ENCODE data around the gene PODNL1.
"Not testable (repeated sequence)": the region's sequence is repeated elsewhere in the genome, so short reads cannot be mapped to it uniquely, and the experiment has no call there.

Gene PODNL1

DNA sequence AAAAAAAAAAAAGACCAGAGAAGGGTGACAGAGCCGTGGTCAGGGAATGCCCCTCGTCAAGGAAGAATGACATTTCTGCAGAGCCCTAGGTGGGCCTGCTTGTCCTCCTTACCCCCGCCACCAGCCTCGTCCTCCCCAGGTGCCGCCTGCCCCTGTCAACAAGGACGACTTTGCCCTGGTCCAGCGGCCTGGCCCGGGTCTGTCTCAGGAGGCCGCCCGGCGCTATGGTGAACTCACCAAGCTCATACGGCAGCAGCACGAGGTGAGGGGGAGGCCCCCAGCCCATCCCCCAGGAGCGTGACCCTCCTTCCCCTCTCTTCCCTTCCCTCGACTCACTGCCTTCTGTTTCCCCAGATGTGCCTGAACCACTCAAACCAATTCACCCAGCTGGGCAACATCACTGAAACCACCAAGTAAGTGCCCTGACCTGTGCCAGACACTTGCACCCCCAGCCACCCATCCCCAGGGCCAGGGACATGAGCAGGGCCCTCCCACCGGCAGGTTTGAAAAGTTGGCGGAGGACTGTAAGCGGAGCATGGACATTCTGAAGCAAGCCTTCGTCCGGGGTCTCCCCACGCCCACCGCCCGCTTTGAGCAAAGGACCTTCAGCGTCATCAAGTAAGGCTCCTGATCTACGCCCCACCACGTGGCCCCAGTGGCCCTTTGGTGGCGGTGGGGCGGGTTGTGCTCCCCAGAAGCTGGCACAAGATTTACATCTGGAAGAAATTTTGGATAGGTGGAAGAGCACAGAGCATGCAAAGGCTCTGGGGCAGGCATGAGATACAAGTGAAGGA lies 14.8 kb downstream of the PODNL1 start:
- no peak for DNase-seq

DNA sequence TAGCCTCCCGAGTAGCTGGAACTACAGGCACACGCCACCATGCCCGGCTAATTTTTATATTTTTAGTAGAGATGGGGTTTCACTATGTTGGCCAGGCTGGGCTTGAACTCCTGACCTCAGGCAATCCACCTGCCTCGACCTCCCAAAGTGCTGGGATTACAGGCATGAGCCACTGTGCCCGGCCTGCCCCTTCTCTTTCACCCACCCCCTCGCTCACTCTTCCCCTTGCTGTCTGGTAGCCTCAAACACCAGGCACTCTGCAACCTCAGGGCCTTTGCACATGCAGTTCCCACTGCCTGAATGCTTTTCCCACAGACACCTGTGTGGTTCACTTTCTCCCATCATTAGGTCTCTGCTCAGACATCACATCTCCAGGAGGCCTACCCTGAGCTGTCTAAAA lies 16.1 kb downstream of the PODNL1 start:
- not testable (repeated sequence) for DNase-seq

DNA sequence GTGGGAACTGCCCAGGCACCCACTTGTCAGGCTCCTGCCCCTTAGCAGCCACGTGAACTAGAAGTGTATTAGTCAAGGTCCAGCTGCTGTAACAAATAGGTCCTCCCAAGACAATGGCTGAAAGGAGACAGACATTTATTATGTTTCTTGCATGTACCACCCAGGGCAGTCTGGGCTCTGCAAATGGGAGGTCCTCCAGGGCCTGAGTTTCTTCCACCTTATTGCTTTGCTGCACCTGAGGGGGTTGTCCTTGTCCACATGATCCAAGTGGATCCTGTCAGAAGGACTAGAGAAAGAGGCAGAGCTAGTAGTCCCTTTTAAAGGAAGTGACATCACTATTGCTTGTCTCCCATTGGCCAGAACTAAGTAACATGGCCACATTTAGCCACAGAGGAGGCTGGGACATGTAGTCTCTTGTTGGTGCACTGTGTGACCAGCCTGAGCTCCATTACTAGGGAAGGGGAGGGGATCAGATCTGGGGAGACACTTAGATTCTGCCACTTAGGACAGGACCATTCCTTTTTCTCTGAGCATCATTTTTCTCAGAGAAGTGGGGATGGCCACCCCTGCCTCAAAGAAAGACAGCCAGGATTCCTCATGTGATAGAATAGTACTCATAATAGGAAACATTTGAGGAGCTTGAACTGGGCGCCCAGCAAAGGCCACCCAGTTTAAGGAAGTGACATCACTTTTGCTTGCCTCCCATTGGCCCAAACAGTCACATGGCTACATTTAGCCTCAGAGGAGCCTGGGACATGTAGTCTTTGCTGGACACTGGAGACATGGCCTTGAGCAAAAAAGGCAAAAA lies 17.1 kb downstream of the PODNL1 start:
- DNase-seq: no peak

DNA sequence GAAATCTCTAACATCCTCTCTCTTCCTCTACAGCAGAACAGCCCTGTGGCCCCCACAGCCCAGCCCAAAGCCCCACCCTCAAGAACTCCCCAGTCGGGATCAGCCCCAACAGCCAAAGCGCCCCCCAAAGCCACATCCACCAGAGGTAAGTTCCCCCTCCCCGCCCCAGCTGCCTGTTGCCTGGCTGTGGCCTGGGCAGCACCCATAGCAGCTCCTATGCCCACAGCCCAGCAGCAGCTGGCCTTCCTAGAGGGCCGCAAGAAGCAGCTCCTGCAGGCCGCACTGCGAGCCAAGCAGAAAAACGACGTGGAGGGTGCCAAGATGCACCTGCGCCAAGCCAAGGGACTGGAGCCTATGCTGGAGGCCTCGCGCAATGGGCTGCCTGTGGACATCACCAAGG lies 17.7 kb downstream of the PODNL1 start:
- no peak for DNase-seq

DNA sequence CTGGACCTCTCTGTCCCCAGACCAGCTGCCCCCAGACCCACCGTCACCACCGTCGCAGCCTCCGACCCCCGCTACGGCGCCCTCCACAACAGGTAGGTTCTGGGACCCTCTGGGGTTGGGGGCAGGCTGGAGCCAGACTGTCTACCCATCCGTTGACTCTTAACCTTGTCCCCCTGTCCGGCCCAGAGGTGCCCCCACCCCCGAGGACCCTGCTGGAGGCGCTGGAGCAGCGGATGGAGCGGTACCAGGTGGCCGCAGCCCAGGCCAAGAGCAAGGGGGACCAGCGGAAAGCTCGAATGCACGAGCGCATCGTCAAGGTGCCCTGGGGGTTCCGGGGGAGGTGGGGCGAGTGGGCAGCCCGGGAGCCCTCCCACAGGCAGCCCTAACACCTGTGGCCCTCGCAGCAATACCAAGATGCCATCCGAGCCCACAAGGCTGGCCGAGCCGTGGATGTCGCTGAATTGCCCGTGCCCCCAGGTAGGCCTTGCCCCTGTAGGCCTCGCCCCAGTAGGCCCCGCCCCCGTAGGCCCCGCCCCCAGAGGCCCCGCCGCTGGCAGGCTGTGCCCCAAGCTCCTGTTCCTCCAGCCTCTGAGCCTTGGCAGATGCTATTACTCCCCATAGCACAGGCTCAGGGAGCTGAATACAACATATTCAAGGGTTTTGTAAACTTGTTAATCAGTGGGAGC lies 19.3 kb downstream of the PODNL1 start:
- no peak for DNase-seq

DNA sequence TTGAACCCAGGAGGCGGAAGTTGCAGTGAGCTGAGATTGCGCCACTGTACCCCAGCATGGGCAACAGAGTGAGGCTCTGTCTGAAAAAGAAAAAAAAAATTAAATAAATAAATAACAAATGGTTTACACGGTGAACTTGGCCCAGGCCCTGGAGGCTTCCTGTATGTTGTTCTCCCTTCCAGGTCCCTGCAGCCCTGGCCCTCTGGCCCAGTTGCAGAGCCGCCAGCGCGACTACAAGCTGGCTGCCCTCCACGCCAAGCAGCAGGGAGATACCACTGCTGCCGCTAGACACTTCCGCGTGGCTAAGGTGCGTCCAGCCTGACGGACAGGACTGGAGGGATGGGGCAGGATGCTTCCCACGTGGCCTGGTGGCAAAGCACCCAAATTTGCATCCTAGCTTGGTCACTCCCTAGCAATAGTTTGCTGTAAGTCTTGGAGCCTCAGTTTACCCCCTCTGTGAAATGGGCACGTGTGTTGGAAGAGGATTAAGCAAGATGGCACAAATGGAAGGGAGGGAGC lies 20.3 kb downstream of the PODNL1 start:
- DNase-seq: no peak

DNA sequence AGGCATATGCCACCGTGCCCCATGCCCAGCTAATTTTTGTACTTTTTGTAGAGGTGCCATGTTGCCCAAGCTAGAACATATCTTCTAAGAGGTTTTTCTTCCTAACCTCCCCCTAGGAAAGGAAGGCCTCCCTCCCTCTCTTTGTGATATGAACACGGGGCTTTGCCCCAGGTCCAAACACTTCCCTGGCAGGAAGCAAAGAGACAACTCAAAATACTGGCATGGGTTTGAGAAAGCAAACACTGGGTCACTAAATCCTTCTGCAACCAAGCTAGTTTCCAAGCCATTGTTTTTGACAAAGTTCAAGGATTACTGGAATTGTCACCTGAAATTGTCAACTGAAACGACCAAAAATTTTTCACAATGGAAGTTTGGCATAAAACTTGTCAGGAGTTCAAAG lies 23.4 kb downstream of the PODNL1 start:
- DNase-seq: no peak

DNA sequence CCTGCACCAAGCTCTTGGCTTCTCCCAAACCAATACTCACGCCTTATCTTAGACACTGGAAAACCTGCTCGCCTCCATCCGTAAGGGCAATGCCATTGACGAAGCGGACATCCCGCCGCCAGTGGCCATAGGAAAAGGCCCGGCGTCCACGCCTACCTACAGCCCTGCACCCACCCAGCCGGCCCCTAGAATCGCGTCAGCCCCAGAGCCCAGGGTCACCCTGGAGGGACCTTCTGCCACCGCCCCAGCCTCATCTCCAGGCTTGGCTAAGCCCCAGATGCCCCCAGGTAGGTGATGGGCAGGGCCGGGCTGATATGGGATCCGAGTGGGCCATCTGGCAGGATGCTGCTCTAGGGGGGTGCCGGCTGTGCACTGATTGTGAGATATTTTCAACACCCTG lies 24.9 kb downstream of the PODNL1 start:
- no peak for DNase-seq

DNA sequence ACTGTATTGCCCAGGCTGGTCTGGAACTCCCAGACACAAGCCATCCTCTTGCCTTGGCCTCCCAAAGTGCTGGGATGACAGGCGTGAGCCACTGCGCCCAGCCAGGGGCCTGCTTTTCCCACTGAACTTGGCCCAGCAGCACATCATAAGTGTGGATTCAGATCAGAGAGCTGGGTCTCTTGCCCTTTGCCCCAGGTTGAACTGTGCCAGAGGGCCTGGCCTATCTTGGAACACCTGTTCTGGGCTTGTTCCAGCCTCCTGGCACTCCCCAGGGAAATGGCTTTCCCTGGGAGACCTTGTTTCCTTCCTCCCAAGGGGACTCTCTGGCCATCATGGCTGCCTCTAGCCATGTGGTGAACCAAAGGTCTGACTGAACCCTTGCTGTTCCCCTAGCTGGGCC lies 28.8 kb downstream of the PODNL1 start:
- no peak for DNase-seq

DNA sequence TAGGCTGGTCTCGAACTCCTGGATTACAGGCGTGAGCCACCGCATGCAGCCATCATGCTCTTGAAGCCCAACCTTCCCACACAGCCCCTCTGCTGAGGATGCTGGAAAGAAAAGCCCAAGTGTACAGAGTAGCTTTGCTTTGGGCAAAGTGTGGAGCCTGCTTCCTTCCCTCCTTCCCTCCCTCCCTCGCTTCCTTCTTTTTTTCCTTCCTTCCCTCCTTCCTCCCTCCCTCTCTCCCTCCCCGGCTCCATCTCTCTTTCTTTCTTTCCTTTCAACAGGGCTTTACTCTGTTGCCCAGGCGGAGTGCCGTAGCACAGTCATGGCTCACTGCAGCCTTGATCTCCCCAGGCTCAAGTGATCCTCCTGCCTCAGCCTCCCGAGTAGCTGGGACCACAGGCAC lies 29.5 kb downstream of the PODNL1 start:
- DNase-seq: no peak

DNA sequence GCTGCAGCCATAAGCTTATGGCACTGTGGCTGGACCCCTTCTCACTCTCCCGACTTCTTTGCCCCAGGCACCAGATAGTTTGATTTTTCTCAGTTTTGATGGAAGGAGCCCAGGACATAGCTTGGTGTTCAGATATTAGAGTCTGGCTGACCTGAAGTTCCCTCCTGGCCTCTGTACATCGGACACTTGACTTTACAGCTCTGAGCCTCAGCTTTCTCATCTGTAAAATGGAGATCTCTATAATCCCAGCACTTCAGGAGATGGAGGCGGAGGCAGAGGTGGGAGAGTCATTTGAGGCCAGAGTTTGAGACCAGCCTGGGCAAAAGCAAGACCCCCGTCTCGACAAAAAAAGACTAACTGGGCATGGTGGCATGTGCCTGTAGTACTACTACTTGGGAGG lies 31.3 kb downstream of the PODNL1 start:
- DNase-seq: no peak

DNA sequence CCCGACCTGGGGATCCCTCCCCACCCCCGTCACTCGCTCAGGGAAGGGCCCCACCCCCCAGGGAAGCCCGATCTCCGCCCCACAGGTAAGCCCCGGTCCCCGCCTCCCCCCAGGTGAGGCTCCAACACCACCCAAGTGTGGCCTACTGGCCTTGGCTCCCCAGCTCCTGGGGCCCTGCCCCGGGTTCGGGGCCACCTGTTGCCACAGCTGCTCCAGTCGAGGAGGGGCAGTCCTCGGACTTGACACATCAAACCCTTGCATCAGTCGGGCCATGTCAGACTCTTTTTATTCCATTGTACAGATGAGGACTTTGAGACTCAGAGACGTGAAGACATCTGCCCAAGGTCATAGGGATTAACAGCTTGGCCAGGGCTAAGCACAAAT lies 31.7 kb downstream of the PODNL1 start:
- DNase-seq: no peak

DNA sequence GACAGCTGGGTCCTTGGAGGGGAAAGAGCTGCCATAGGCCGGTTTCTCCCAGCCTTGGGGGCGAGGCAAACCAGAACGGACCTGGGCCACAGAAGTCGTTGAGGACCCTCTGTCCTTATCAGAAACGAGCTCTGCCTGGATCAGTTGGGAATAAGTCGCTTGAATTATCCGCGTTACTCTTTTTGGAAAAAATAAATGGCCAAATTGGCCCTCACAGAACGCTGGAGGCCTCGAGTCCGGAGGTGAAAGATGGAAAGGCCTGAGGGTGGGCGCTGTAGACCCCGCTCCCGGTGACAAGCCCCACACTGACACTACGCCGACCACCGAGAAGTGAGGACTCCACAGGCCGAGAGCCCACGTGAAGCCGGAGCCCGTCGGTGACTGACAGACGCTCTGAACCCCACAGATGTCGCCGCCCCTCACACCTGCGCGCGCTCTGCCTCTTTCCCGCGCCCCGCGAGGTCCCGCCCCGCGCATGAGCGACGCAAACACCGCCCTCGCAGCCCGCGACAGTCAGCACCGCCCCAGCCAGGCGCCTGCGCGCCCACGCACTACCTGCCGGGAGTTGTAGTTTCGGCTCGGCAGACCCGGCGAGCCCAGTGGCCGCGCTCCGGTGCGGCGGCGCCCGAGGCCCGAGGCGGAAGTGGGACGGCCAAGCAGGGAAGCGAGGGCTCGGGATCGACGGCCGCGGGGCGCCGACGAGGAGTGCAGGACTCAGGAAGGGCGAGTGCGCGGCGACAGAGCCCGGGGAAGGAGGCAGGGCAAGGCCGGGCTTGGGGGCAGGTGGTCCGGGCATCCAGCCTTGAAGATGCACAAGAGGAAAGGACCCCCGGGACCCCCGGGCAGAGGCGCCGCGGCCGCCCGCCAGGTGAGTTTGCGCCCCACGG lies 32.3 kb downstream of the PODNL1 start, which contains the start of the genes BRME1 and CC2D1A:
BRME1 (minus strand) TSS at position 484 of the 887 bp plus-strand sequence. CDS start 1,225 bp downstream, outside the sequence.
CC2D1A (plus strand) TSS at position 568 of the 887 bp plus-strand sequence; CDS start at position 809, 241 bp downstream.
- DNase-seq: peak; percentile 93

DNA sequence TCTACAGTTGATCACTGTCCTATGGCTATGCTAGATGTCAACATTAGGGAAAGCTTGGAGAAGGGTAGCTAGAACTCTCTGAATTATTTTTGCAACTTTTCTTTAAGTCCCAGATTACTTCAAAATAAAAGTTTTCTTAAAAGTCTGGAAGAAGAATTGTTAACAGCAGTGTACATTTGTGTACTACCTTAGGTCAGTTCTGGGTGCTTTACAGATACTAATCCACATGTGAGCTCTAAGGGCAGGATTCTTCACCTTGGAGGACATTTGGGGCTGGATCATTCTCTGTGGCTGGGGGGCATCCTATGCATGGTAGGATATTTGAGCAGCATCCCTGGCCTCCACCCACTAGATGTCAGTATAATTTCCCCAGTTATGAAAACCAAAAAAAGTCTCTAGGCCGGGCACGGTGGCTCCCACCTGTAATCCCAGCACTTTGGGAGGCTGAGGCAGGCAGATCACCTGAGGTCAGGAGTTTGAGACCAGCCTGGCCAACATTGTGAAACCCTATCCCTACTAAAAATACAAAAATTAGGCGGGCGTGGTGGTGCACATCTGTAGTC lies 35.1 kb downstream of the PODNL1 start:
- DNase-seq: no peak

DNA sequence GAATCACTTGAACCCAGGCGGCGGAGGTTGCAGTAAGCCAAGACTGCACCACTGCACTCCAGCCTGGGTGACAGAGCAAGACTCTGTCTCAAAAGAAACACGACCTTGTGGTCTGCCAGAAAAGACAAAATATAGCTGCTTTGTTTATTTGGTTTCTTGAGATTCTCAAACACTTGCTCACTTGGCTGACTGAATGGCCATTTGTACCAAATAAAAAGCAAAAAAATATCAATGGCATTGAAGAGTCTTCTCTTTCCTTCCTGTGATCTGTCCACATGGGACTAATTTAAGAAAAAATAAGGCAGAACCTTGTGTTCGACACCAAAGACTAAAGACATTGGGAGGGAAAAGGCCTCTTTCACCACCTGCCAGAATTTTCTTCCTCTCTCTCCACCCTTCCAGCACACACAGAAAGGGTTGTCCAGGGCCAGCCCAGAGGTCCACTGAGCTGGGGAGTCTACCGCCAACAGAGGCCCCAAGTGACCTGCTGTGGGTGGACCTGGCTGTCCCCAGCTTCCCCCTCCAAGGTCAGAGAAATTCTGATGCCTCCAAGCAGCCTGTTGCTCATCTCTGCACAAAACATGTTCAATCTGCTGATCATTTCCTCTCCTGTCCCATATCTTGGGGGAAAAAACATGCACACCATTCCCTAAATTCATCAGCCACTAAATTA lies 38.2 kb downstream of the PODNL1 start:
- no peak for DNase-seq

DNA sequence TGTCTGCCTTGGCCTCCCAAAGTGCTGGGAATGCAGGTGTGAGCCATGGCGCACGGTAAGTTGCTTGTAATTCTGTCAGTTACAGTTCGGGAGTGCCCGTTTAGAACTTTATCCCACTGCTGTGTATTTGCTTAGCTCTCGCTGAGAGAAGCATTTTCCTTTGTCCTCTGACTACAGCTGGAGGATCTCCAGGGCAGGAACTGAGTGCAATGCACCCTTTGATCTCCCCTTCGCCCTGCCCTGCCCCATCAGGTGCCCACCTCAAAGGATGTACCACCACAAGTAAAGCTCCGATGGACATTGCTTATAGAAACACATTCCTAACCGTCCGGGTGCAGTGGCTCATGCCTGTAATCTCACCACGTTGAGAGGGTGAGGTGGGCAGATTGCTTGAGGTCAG lies 38.8 kb downstream of the PODNL1 start:
- no peak for DNase-seq

DNA sequence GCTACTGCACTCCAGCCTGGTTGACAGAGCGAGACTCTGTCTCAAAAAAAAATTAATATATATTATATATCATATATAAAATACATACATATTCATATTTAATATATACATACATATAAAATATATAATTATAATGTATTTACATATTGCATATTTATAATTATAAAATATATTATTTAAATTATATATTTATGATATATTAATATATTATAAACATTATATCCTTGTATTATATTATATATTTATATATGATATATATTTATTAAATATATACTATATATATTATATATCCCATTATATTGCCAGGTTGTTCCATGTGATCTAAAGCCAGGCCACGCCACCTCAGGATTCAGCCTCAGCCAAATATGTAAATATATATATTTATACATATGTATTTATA lies 42.0 kb downstream of the PODNL1 start:
- no peak for DNase-seq

DNA sequence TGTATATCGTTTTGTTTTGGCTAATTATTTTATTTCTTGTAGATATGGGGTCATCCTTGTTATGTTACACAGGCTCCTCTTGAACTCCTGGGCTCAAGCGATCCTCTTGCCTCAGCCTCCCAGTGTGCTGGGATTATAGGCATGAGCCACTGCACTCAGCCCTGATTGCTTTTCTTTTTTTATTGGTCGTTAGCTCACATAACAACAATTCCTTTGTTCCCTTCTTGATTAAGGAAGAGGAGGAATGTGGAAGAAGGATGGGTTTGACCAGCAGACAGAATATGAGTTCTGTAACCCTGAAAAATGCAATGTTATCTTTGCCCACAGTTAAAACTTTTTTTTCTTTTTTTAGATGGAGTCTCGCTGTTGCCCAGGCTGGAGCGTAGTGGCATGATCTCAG lies 43.7 kb downstream of the PODNL1 start:
- no peak for DNase-seq

DNA sequence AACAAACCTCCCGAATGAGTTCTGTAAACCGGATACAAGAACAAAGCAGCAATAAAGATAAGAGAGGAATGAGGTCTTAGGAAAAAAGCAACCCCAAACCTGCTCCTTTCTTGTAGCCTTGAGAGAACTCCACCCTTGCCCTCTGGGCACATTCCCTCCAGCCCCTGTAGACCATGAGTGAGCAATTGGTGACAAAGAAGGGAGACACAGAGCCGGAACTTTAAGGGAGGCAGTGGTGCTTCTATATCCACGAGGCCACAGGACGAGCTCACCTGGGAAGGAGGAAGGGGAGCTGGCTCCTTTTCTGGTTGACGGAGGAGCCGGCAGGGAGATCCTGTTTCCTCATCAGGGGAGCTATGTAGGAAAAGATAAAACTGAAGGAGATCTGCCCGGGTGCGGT lies 45.3 kb downstream of the PODNL1 start:
- no peak for DNase-seq

DNA sequence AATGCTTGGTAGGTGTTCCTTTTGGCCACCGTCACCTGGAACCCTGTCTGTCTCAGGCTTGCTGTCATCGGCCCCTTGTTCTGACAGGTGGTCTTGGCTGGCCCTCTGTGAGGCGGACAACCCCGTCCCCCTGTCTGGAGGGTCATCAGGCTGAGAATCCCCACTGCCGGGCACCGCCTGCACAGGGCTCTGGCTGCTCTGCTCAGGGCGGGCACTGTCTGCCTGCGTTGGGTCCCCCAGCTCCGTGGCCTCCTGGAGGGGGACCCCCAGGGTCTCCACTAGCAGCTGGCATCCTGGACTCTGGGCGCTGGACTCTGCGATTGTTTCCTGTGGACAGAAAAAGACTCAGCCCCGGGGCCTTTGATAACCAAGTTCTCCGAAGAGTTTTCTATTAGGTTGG lies 48.1 kb downstream of the PODNL1 start:
- no peak for DNase-seq

DNA sequence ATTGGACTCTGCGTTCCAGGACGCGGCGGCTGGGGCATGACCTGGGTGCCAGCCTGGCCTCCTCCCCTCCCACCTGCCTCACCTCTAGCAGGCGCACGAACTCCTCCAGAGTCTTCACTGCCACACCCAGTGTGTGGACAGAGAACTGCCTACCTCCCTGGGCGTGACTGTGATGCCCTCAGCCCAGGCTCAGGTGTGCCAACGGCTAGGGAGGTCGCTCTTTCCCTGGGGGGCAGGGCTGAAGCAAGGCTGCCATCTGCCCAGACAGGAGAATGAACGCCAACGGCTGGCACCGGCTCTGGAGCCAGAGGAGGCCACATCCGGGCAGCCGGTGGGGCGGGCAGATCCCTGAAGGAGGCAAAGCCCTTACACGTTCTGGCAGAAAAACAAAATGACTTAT lies 49.9 kb downstream of the PODNL1 start:
- DNase-seq: no peak

Measured in right forelimb (tissue), 1 donor.